HG03139 (cell line): Measurements from ENCODE around the gene BAD.

Experiments
- ATAC-seq: cut with Tn5 transposase; IDR thresholded peaks from one replicate; pipeline ENCODE4 v1.9.1; 2021; ENCODE audit not compliant: unreplicated experiment

Gene BAD

DNA sequence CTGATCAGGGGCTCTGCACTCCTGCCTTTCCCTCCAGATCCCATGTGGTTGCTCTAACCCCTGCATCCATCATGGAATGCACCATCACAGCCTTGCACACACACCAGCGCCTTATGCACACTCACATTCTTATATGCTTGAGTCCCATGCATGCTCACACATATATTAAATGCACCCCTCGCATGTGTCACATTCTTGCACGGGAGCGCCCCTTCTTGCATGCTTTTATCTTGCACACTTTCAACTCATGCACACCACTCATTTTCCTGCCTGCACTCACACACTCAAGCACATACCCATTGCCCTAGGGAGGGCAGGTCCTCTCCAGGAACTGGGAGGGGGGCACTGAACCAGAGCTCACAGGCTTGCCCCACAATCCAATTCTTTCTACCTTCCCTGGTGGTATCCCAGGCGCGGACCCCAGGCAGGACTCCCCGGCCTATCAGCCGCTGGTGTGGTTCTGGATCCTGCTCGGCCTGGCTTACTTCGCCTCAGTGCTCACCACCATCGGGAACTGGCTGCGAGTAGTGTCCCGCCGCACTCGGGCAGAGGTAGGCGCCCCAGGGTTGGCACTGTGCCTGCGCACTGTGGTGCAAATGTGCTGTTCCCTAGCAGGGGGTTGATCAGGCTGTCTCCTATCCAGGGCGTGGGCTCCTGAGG, 13.4 kb upstream of the BAD start:
- no peak for ATAC-seq

DNA sequence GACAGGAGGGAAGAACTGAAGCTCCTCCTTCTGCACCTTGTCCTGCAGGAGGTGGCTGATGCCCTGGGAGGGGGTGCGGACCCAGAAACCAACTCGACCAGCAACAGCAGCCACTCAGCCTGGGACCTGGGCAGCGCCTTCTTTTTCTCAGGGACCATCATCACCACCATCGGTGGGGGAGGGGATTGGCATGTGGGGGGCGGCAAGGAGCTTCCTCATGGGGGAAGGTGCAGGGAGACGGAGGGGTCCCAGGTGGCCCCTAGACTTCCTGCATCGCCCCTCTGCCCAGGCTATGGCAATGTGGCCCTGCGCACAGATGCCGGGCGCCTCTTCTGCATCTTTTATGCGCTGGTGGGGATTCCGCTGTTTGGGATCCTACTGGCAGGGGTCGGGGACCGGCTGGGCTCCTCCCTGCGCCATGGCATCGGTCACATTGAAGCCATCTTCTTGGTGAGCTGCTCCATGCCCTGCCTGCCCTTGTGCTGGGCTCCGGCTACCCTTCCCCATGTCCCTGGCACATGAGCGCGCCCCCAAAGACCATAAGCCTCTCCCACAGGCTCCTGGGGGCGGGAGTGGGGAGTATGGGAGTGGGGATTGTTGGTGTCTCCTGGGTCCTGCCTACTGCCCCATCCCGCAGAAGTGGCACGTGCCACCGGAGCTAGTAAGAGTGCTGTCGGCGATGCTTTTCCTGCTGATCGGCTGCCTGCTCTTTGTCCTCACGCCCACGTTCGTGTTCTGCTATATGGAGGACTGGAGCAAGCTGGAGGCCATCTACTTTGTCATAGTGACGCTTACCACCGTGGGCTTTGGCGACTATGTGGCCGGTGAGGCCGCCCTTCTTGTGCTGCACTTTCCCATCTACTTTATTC, 12.6 kb upstream of the BAD start:
- no peak for ATAC-seq

DNA sequence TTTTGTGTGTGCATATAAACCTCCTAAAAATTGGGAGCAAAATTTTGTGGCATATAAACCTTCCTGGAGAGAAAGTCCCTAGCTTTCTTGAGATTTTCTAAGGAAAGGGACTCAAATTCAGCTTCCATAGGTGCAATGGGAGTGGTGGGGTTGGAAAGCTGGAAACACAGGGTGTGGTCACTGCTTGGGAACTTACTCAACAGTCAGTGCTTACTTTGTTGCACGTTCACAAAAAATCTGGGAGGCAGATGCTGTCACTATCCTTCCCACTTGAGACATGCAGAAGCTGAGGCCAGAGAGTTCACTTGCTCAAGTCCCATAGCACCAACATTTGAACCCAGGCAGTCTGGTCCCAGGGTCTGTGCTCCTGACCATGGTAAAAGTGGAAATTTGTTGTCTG, 11.8 kb upstream of the BAD start:
- no peak for ATAC-seq

DNA sequence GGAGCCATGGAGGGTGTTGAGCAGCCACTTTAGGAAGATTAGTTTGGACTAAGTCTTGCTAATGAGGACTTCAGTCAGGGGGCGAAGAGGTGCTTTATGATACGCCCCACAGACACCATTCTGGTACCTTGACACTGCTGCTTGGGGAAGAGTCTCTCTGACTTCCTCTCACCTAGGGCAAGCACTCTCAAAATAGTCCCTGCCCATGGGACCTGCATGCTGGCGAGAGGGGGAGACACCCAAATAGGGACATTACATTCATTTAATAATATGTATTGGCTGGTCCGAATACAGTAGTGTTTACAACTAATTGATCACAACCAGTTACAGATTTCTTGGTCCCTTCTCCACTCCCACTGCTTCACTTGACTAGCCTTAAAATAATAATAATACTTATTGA, 11.3 kb upstream of the BAD start:
- no peak for ATAC-seq

DNA sequence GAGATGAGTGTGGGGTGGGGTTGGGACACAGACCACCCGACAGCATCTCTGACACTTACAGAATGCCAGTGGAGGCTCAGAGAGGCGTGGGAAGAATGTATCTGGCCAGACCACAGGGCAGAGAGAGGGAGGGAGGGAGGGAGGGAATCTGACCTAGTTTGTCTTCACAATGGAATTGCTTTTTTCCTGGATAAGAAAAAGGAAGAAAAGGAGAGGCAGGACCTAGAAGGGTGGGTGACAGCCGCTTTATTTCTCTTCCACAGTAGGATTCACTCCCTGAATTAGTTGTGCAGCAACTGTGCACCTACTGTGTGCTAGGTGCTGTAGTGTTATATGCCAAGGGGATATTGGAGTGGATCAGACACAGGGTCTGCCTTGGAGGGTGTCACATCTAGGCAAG, 10.3 kb upstream of the BAD start:
- no peak for ATAC-seq

DNA sequence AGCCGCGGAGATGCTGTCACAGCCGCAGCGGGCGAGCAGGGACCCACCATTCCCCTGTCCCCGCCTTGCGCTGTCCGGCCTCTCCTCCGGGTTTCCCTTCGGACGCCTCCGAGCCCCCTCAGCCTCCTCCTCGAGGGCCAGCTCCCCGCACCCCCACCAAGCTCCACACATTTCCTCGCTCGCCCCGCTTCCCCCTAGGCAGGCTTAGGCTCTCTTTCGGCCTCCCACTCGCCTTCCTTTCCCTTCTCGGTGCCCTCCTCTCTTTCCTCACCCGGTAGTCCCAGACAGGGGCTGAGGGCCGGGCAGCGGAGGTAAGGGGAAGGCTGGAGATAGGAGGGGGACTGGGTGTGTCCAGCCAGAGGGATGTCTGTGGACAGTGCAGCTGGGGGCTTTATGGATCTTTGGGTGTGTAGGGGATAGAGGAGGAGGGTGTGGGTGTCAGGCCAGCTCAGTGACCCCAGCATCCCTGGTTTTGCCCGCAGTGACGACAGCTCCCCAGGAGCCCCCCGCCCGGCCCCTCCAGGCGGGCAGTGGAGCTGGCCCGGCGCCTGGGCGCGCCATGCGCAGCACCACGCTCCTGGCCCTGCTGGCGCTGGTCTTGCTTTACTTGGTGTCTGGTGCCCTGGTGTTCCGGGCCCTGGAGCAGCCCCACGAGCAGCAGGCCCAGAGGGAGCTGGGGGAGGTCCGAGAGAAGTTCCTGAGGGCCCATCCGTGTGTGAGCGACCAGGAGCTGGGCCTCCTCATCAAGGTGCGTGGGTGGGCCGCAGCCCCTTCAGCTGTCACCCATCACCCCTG, 8.2 kb upstream of the BAD start:
- ATAC-seq = no peak

DNA sequence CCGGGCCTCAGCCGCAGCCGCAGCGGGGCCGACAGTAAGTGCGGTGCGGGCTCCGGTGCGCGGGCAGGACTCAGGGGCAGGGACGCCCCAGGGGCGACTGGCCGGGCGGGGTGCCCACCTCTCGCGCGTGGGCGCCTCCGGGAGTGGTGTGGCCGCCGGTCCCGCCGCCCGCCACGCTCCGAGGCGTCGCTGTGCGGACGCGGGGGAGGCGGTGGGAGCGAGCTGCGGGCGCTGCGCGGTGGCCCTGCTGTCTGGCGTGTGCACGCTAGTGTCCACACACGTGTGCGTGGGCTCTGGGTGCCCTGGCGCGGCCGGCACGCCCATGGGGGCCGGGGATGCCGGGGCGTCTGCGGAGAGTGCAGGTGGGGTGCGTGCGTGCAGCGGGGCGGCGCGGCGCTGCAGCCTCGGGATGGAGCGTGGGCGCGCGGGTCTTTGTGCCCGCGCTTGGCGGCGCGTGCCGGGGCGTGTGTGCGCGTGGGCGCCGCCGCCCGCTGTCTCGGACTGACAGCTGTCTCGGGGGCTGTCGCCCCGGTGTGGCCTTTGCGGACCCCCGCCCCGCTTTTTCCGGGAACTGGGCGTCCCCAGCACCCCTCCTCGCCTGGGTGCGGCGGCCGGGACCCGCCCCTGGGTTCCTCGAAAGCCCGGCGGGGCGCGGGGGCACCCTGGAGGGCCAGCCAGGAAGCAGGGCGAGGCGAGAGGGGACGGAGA, 7.4 kb upstream of the BAD start:
- no peak for ATAC-seq

DNA sequence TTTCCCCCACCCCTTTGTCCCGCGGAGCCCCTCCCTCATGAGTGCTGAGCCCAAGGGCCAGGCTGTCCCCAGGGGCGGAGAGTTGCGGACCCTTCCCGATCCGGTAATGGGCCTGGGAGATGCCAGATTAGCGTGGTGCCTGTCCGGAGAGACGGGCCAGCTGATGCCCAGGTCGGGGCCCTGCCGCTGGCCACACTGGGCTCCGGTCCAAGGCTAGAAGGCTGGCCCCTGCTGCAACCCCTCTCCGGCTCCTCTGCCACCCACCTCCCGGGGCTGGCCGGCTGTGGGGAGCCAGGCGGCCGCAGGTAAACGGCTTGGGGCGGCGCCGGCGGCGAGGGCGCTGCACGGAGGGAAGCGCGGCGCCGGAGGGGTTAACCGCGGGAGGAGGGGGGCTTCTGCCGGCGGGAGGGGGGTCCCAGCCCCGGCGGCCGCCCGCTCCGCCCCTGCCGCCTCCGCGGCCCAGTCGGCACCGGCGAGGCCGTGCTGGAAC, 6.8 kb upstream of the BAD start, which contains the start of gene KCNK4:
TSS of gene KCNK4 (plus strand) at position 41 of the 490 bp plus-strand sequence. CDS start 1,717 bp downstream, outside the sequence.
- ATAC-seq = no peak

DNA sequence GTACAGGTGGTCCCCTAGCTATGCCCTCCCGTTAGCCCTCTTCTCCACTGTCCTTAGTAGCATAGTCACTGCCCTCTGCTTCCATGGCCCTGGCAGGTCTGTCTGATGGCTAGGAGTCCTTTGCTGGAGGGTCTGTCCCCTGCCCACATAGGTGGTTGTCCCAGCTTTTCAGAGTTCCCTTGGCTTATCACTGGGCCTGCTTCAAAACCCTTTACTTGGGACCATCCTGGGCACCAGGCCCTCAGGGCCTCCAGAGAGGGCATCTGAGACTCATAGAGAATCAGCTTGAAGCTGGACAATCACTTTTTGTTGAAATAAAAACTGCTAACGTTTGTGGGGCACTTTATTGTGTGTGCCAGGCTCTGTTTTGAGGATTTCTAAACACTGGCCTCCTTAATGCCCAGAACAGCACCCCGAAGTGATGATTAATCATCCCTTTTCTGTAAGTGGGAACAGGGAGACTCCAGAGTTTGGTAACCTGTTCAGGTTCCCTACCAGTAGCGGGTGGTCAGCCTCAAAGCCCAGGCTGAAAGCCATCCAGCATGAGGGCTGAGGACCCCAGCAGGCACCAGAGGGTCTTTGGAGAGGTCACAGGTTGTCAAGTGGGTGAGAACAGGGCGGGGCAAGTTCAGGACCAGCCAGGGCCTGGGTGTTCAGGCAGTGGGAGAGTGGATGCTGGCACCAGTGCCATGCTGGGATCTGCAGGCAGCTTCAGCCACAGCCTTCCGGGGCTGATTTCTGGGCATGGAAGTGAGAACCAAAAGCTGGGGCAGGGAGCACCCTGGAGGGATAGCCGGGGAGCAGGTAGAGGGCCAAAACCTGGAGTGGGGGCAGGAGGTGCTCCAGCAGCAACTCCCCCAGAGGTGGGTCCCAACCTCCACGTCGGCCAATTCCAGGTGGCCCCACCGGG, 6.1 kb upstream of the BAD start:
- no peak for ATAC-seq

DNA sequence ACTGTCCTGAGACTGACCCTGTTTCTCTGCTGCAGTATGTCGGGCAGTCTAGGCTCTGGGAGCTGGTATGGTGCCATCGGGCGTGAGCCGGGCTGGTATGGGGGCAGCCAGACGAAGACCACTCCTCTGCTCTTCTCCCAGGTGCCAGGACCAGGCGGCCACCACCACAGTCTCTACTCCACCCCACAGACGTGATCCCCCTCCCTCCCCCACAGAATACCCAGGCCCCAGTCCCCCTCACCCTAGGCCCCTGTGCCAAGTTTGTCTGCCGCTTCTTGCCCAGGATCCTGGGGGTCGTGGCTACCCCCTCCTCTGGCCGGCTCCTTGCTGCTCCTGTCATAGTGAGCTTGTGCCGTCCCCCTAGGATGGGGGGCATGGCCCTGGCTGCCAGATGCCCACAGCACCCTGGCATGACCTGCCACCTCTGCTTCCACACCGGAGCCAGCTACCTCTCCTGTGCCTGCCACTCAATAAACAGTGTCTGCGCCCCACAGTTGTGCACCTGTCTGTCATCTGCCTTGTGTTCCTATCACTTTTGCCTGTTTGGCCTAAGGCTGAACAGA, 4.6 kb upstream of the BAD start:
- no peak for ATAC-seq

DNA sequence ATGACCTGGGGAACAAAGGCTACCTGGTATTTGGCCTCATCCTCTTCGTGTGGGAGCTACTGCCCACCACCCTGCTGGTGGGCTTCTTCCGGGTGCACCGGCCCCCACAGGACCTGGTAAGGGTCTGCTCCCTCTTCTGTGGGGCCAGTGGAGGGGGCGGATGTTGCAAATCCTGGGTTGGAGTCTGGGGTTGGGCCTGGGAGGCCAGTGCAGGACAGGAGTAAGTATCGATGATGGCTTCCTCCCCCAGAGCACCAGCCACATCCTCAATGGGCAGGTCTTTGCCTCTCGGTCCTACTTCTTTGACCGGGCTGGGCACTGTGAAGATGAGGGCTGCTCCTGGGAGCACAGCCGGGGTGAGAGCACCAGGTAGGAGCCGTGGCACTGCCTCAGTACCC, 3.9 kb upstream of the BAD start:
- ATAC-seq = no peak

DNA sequence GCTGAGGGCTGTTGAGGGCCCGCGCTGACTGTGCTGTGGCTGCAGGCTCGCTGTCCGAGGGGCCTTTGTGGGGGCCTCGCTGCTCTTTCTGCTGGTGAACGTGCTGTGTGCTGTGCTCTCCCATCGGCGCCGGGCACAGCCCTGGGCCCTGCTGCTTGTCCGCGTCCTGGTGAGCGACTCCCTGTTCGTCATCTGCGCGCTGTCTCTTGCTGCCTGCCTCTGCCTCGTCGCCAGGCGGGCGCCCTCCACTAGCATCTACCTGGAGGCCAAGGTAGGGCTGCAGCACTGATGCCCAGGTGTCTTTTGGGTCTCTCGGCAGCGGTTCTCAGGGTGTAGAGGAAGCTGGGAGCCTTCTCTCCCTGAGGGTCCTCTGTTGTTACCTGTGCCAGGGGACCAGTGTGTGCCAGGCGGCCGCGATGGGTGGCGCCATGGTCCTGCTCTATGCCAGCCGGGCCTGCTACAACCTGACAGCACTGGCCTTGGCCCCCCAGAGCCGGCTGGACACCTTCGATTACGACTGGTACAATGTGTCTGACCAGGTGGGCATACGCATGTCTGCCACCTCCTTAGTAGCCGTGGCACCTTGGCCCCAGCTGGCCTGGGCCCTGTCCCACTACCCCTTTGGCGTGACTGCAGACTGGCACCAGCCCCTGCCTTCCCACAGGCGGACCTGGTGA, 3.3 kb upstream of the BAD start:
- ATAC-seq = no peak

DNA sequence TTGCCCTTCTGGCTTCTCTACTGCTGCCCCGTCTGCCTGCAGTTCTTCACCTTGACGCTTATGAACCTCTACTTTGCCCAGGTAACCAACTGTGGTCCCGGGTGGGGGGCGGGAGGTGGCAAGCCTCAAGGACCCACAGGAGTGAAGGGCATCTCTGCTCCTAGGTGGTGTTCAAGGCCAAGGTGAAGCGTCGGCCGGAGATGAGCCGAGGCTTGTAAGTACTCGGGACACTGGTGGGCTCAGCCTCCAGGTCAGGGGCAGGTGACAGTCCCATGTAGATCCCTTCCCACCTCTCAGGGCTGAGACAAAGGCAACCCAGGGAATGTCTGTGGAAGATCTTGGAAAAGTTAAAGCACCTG, 2.3 kb upstream of the BAD start:
- no peak for ATAC-seq

DNA sequence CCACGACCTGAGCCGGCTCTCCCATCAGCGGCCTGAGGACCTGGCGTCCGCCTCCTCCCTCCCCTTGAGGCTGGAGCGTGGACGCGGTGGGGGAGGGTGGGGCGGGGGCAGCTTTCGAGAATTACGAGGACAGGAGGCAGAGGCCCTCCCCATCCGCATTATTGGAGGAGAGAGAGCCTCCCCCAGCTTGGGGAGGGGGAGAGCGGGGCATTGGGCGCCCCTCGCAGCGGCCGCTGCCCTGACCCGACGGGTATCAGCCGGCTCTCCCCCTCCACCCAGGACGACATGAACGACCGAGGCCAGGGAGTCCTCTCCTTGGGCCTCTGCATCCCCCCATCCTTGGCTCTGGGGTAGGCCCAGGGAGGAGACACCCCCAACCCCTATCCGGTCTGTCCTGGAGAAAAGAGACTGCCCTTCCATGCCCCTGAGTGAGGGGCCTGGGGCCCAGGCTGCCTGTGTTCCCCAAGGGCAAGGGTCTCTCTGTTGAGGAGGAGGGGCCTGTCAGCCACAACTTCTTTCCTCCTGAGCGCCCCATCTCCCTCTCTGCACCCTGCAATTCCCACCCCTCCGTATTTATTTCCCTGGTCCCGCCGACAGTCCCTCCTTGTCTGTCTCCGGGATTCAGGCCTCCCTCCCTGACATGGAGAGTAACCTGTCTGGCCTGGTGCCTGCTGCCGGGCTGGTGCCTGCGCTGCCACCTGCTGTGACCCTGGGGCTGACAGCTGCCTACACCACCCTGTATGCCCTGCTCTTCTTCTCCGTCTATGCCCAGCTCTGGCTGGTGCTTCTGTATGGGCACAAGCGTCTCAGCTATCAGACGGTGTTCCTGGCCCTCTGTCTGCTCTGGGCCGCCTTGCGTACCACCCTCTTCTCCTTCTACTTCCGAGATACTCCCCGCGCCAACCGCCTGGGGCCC, 1.7 kb upstream of the BAD start:
- ATAC-seq = no peak

DNA sequence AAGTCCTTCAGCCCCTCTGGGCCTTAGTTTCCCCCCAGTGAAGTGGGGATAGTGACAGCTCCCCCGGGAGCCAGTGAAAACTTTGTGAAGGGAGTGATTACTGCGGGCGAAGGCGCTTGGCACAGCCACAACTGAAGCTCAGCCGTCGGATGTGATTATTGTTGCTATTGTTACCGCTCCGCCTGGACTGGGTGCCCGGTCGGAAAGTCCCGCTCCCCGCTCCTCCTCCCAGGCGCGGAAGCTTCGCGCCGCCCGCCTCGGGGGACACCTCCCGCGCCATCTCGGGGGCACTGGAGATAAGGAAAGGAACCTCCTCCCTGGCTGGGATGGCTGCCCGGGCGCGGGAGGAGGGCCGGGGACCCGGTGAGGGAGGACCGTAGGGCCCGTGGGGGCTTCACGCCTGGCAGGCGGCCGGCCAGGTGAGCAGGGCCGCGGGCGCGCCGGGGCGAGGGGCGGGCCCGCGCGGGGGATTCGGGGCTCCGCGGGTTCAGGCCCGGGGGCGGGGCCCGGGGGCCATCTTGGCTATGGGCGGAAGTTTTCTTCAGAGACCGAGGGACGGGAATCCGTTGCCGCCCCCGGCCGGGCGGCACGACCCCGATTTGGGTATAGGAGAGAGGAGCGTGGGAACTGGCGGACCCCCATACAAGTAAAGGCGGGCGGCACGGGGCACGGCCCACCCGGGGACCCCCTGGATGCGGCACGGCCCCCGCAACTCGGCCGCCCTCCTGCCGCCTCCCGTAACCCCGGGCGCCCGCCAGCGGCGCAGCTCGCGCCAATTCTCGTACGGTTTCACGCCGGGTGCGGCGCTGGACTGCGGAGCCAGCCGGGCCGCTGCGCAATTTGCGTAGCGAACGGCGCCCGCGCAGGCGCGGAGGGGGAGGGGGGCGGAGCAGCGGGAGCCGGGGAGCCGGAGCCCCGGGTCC, 758 bp upstream of the BAD start, which contains the start of gene GPR137:
TSS of gene GPR137 (plus strand) at position 887 of the 923 bp plus-strand sequence. CDS start 677 bp downstream, outside the sequence.
- peak; percentile 48 for ATAC-seq

DNA sequence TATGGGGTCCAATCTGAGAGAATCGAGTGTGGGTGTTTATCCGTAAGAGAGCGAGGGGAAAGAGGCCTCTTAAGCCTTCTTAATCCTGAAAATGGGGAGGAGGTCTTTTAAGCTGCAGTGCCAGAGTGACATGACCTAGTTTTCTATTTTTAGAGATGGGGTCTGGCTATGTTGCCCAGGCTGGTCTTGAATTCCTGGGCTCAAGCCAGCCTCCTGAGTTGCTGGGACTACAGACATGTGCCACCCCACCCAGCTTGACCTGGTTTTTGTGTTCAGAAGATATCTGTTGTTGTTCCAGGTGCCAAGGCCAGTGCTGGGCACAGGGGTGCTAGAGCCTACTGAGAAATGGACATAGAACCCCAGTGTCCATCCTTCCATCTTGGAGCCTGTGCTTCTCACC, 1.4 kb downstream of the BAD start:
- ATAC-seq = no peak
